CD4-positive, alpha-beta T cell treated with Interleukin-1 beta for 1 hour (primary cell): ENCODE measurements around the gene PPP2R2C.

ENCODE experiments used
- DNase-seq, 2 donors: peaks; one replicate each; pipeline ENCODE4 v3.0.0-alpha.2; 2020 to 2022

The PPP2R2C gene

GRCh38 chr4:6446538-6447451, 25.6 kb downstream of the PPP2R2C start:
- DNase-seq, result no peak

- no peak for DNase-seq
Observed at GRCh38 chr4:6446130-6446482, 26.3 kb downstream of the PPP2R2C start.

- DNase-seq, result no peak
Observed at GRCh38 chr4:6445403-6446129, 26.8 kb downstream of the PPP2R2C start.

GRCh38 chr4:6444582-6444981, 27.8 kb downstream of the PPP2R2C start:
- no peak for DNase-seq

GRCh38 chr4:6443035-6444023, 29.1 kb downstream of the PPP2R2C start:
- DNase-seq, result peak; percentile 9 to 15

- DNase-seq, result no peak
Observed at GRCh38 chr4:6442555-6442954, 29.9 kb downstream of the PPP2R2C start.

GRCh38 chr4:6441758-6442157, 30.7 kb downstream of the PPP2R2C start:
- DNase-seq, result no peak

GRCh38 chr4:6441202-6441582, 31.2 kb downstream of the PPP2R2C start:
- DNase-seq, result no peak

GRCh38 chr4:6440506-6441201, 31.8 kb downstream of the PPP2R2C start:
- no peak for DNase-seq

GRCh38 chr4:6439120-6439762, 33.2 kb downstream of the PPP2R2C start:
- no peak for DNase-seq

GRCh38 chr4:6437826-6438238, 34.6 kb downstream of the PPP2R2C start:
- DNase-seq, result no peak

GRCh38 chr4:6435010-6435409, 37.4 kb downstream of the PPP2R2C start:
- DNase-seq, result no peak

GRCh38 chr4:6430927-6431326, 41.5 kb downstream of the PPP2R2C start:
- DNase-seq, result no peak

- no peak for DNase-seq
Observed at GRCh38 chr4:6427439-6428090, 44.8 kb downstream of the PPP2R2C start.

- DNase-seq, result no peak
Observed at GRCh38 chr4:6426571-6427438, 45.6 kb downstream of the PPP2R2C start.

- DNase-seq, result no peak
Observed at GRCh38 chr4:6425911-6426310, 46.5 kb downstream of the PPP2R2C start.

- DNase-seq, result no peak
Observed at GRCh38 chr4:6425336-6425735, 47.1 kb downstream of the PPP2R2C start.

- no peak for DNase-seq
Observed at GRCh38 chr4:6424425-6424824, 48.0 kb downstream of the PPP2R2C start.

GRCh38 chr4:6423575-6423974, 48.8 kb downstream of the PPP2R2C start:
- DNase-seq, result no peak

GRCh38 chr4:6422866-6423265, 49.5 kb downstream of the PPP2R2C start:
- DNase-seq, result no peak
